Left kidney (tissue), 2 donors: Measurements from ENCODE around the gene DCPS. TPM values are rescaled to one million over a fixed set of nuclear protein-coding genes. Genes with fewer than 3 reads are reported as not detected.
"Not testable (repeated sequence)": the region's sequence is repeated elsewhere in the genome, so short reads cannot be mapped to it uniquely, and the experiment has no call there.

ENCODE experiments used
- DNase-seq: peaks from one replicate; pipeline ENCODE4 v3.0.0-alpha.2; 2013
- polyA plus RNA-seq: library from polyadenylated mRNA; unstranded; fragments of 120-200 nt; gene quantifications from one replicate; pipeline ENCODE4 v1.2.1, GENCODE V29; 2013; ENCODE audit not compliant: insufficient read length

Gene DCPS
- polyA plus RNA-seq, 1 donor, result 14.6 TPM

DNA sequence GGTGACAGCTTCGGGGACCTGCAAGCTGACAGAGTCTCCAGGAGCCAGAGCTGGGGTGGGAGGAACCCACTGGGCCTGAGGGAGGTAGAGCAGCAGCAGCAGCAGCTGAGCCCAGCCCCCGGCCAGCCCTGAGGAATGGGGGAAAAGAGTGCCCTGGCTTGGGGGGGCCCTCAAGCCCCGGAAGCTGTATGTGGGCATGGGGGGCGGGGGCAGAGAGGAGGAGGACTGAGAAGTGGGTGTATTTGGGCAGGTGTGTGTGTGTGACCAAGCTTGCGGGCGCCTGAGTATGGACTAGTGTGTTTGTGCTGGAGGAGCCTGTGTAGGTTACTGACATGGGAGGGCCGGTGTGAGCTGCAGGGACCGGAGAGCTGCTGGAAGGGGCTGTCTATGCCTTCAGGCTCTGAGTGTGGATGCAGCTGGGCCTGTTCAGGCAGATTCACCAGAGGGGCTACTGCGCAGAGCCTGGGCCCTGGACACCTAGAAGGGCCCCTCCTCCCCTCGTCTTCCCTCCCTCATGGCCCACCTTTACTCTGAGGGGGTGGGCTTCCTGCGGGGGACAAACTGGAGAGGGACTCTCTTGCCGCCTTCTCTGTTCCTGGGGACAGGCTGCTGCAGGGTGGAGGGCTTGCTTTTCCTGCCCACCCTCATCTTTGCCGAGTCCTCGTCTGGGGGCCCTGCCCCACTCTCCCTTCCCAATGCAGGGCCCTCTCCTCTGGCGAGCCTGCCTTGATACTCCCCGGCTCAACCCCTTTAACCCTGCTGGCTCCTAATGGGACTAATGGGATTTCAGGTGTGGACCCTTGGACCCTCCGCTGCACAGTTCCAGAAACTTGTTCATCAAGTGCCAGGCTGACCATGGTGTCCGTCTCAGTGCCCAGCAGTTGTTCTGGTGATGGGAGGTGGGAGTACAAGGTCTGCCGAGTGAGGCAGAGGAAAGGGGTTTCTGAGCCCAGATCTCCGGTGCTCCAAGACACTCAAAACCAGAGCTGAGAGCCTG is 79.8 kb downstream of the DCPS start:
- no peak for DNase-seq

- DNase-seq, result no peak
These were observed 80.7 kb downstream of the DCPS start for GRCh38 chr11:126384449-126385070.

- DNase-seq, result no peak
These were observed 82.3 kb downstream of the DCPS start for GRCh38 chr11:126385991-126386728.

DNA sequence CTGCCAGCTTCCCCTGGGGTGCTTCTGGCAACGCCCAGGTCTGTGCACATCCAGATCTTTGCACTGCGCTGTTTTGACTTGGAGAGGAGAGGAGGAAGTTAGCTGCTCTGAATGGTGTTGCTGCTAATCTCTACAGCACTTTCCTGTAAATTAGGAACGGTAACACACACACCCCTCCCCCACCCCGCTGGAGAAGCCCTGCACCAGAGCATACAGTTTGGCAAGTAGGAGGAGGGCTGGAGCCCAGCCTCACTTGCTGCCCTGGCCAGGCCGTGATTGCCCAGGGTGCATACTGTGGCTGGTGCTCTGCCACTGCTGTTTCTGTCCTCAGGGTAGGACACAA is 82.8 kb downstream of the DCPS start:
- not testable (repeated sequence) for DNase-seq

DNA sequence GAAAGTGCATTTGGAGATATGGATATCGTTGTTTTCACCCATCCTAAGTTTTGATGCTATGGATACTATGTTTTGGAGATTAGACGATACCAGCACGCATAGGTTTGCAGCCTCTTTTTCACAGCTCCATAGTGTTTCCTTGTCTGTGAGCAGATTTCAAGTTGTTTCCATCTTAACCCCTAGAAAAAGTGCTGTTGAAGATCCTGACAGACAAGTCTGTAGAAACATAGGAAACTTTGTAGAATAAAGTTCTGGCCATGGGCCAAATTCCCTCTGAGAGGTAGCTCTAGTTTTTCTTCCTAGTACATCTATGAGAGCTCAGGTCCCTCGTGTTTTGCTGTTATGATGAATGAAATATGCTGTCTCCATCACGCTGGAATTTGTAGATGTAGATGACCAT is 84.0 kb downstream of the DCPS start:
- DNase-seq, result no peak

DNA sequence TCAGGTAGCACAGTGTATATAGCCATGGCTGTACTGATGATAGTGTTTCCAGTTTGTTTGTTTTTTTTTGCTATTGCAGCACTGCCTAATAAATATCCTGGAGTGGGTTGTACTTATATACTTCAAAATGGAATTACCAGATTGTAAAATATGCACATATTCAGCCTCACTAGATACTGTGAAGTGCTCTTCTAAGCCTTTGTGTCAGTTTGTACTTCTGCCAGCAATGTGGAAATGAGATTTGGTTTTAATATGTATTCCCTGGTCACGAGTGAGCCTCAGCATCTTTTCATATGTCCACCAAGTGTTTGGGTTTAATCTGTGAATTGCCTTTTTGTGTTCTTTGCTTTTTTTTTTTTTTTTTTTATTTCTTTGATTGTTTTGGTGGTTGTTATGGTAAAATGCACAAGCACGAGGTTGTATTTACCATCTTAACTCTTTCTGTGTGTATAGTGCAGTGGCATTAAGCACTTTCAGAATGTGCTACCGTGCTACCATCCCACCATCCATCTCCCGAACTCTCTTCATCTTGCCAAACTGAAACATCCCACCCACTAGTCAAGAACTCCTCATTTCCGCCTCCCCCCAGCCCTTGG is 86.5 kb downstream of the DCPS start:
- no peak for DNase-seq

DNA sequence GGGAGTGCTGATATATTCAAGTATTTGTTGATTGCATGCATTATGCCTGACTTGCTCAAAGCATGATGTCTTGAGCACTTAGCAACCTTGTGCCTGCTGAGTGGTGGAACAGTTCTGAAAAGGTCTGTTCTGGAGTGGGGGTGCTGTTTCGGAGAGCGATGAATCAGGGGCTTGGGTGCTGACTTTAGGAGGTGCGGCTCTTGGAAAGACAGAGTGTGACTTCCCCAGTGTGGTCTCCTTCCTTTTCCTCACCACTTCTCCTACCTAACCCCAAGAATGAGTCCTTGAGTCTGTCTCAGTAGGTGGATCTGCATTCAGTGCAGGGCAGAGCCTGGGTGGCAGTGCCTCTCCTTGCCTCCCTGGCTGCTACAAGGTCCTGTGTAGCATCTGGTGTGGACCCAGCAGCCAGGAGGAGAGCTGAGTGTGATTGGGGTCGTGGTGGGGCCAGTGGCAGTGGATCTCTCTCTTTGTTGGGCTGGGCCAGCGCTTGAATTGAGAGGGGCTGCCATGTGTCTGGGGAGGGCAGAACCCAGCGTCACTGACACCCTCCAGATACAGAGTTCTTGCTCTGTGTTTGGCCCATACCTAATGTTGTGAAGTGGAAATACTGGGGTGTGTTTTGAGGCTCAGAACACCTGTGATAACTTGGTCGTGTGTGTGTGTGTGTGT is 87.6 kb downstream of the DCPS start:
- DNase-seq, result no peak

DNA sequence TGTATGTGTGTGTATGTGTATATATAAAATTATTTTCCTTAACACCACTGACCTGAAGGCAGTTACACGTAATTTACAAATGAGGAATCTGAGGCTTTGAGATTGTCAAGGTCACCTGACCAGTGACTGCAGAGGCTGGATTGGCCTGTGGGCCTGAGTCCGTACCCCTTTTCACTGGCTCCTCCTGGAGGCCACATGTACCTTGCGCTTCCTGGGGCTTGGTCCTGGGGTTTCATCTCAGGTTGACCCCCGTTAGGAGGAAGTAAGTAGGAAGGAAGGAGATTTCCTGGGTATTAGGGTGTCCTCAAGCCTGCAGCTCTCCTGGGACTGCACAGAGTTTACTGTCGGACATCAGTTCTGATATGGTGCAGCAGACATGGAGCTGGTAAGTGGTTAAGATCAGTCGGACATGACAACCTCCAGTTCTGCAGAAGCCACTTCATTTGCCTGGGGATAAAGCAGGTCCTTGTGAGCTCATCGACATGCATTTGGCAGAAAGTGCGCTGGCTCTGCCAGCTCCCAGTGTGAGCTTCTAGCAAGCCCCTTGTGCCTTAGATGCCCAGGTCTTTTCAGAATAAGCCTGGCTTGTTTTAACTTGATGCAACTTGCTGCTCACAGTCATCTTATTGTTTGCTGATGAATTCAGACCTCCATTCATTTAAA is 88.2 kb downstream of the DCPS start:
- no peak for DNase-seq

GRCh38 chr11:126392633-126393013 is 88.8 kb downstream of the DCPS start:
- DNase-seq, result no peak

- no peak for DNase-seq
These were observed 89.3 kb downstream of the DCPS start for GRCh38 chr11:126393143-126393542.

- no peak for DNase-seq
These were observed 90.2 kb downstream of the DCPS start for GRCh38 chr11:126394036-126394435.

DNA sequence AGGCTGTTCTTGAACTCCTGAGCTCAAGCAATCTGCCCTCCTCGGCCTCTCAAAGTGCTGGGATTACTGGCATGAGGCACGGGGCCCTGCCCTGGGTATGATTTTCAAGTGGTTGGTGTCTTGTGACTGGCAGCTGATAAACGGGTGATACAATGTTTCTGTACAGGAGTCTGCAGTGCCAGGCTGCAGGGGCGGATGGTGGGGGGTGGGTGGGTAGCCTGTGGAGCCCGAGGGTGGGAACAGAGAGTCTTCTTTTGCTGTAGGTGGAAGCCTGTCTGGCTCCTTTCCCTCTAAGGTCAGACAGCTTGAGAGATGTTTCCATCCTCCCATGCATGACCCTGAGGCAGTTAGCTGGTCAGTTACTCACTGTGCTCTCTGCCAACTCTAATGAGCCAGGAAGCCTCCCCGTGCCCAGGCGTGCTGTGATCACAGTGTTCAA is 90.8 kb downstream of the DCPS start:
- DNase-seq, result not testable (repeated sequence)

Other genes starting within 250 kb of the DCPS start
- gene CDON, start 241.2 kb upstream of the DCPS start, polyA plus RNA-seq, result 30.9 TPM
- gene RPUSD4, start 92.4 kb upstream of the DCPS start, polyA plus RNA-seq, result 43.7 TPM
- gene FAM118B, start 92.3 kb upstream of the DCPS start, polyA plus RNA-seq, result 32.5 TPM
- 86.6 TPM for gene SRPRA, start 35.2 kb upstream of the DCPS start, polyA plus RNA-seq
- gene FOXRED1, start 34.9 kb upstream of the DCPS start, polyA plus RNA-seq, result 58.4 TPM
- 15.5 TPM for gene TIRAP, start 21.0 kb upstream of the DCPS start, polyA plus RNA-seq
- 15.3 TPM for gene ST3GAL4, start 51.6 kb downstream of the DCPS start, polyA plus RNA-seq